GM12878 (cell line): Measurements from ENCODE around the gene TTC23L. TPM values are rescaled to one million over a fixed set of nuclear protein-coding genes. Genes with fewer than 3 reads are reported as not detected.
A peak's percentile ranks its signal among the peaks of the same experiment; 100 is the strongest.

Source experiments
- ATAC-seq: fragments of 200-7000 bp; cut with Tn5 transposase; 3 replicates; pipeline ENCODE4 v1.9.1; 2020; ENCODE audit warnings: mild to moderate bottlenecking, moderate library complexity
- BruUV-seq: library from RNA; stranded (reverse); fragments of 400-500 nt; replicated peaks from 2 replicates; lab custom pipeline; 2021; lab: Mats Ljungman, UMichigan
- CTCF ChIA-PET: fragments of 300-600 bp; sonication (Branson Sonifier 250); formaldehyde crosslinking; extraction: SDS; loops from one replicate; lab custom pipeline; 2021; ENCODE audit warnings: inconsistent platforms; lab: Yijun Ruan, JAX
- POLR2A ChIA-PET: fragments of 350-600 bp; formaldehyde crosslinking; extraction: SDS; loops from one replicate; lab custom pipeline; 2021; ENCODE audit warnings: inconsistent platforms; lab: Charles Lee
- RAD21 ChIA-PET: fragments of 300-600 bp; sonication (Branson Sonifier 250); formaldehyde crosslinking; loops from one replicate; lab custom pipeline; 2023; ENCODE audit warnings: antibody characterized with exemption; ENCODE audit not compliant: unreplicated experiment; lab: Charles Lee
- SMC1A ChIA-PET: fragments of 300-600 bp; sonication (Branson Sonifier 250); formaldehyde crosslinking; loops from one replicate; lab custom pipeline; 2023; ENCODE audit not compliant: unreplicated experiment, uncharacterized antibody; lab: Charles Lee
- DNase-seq: peaks from one replicate; pipeline ENCODE4 v3.0.0-alpha.2; 2011; ENCODE audit warnings: low read depth, low spot score
- FAIRE-seq: peaks from 3 replicates; lab custom pipeline; 2011; peaks lifted over from hg19 to GRCh38; lab: Jason Lieb, UNC
- H2AFZ ChIP-seq: 2 replicates; pipeline ENCODE4 v1.6.0; 2011; ENCODE audit warnings: low read depth, low read length, control low read depth; ENCODE audit not compliant: control insufficient read depth
- H3K27ac ChIP-seq: 2 replicates; pipeline ENCODE4 v1.5.1; 2011; ENCODE audit warnings: control low read depth; ENCODE audit not compliant: control insufficient read depth, insufficient read depth
- H3K27me3 ChIP-seq, 2 experiments: replicated peaks in 1 of 2; 2 replicates each; pipeline versions ENCODE4 v1.6.0 to v1.6.1; 2011; ENCODE audit warnings: low read length in 1 of 2; ENCODE audit not compliant: control insufficient read depth in 2 of 2, insufficient read depth in 2 of 2
- H3K36me3 ChIP-seq, 2 experiments: 2 replicates each; pipeline ENCODE4 v1.5.1; 2011; ENCODE audit warnings: low read length in 1 of 2; ENCODE audit not compliant: control insufficient read depth in 2 of 2, insufficient read depth in 2 of 2
- H3K4me1 ChIP-seq: 2 replicates; pipeline ENCODE4 v1.6.1; 2011; ENCODE audit warnings: mild to moderate bottlenecking, low read length, moderate library complexity, mixed read lengths; ENCODE audit not compliant: control insufficient read depth, insufficient read depth
- H3K4me2 ChIP-seq: 2 replicates; pipeline ENCODE4 v1.6.0; 2011; ENCODE audit warnings: control low read depth; ENCODE audit not compliant: control insufficient read depth, insufficient read depth
- H3K4me3 ChIP-seq: fragments of 200-600 bp; sonication (generic); 2 replicates; pipeline ENCODE4 v1.5.1; 2016
- H3K79me2 ChIP-seq: 2 replicates; pipeline ENCODE4 v1.6.0; 2011; ENCODE audit warnings: low read length; ENCODE audit not compliant: control insufficient read depth, insufficient read depth
- H3K9ac ChIP-seq: 2 replicates; pipeline ENCODE4 v1.8.0; 2011; ENCODE audit warnings: low read length, control low read depth, mixed read lengths; ENCODE audit not compliant: control insufficient read depth, insufficient read depth
- H3K9me3 ChIP-seq: replicated peaks from 3 replicates; pipeline ENCODE4 v1.5.1; 2011; ENCODE audit warnings: mild to moderate bottlenecking, low read length; ENCODE audit not compliant: control insufficient read depth, insufficient read depth
- H4K20me1 ChIP-seq: 2 replicates; pipeline ENCODE4 v1.6.0; 2011; ENCODE audit not compliant: control insufficient read depth, insufficient read depth
- BHLHE40 ChIP-seq, 2 experiments: fragments of 450-650 bp in 1 of 2; IDR thresholded peaks; 2 replicates each; pipeline ENCODE4 v1.6.1; 2011 to 2017; ENCODE audit warnings: low read depth in 2 of 2, borderline replicate concordance in 1 of 2, improper control_type of control experiment in 1 of 2, low read length in 1 of 2, mild to moderate bottlenecking in 1 of 2
- CEBPB ChIP-seq, 2 experiments: fragments of 150-350 bp in 1 of 2; IDR thresholded peaks; 2 replicates each; pipeline ENCODE4 v1.6.1; 2012 to 2014; ENCODE audit warnings: low read depth in 2 of 2, low read length in 2 of 2, borderline replicate concordance in 1 of 2, inconsistent platforms in 1 of 2
- E4F1 ChIP-seq: fragments of 450-650 bp; IDR thresholded peaks from 2 replicates; pipeline ENCODE4 v1.6.1; 2018; ENCODE audit warnings: borderline replicate concordance, mild to moderate bottlenecking; ENCODE audit not compliant: partially characterized antibody
- EP300 ChIP-seq, 2 experiments: fragments of 150-350 bp in 1 of 2; IDR thresholded peaks; 2 replicates each; pipeline ENCODE4 v1.6.1; 2011 to 2012; ENCODE audit warnings: low read depth in 2 of 2, low read length in 2 of 2, borderline replicate concordance in 1 of 2, improper control_type of control experiment in 1 of 2, inconsistent platforms in 1 of 2; ENCODE audit not compliant: control insufficient read depth in 1 of 2
- EZH2 ChIP-seq: IDR thresholded peaks from 2 replicates; pipeline ENCODE4 v1.6.1; 2012; ENCODE audit warnings: low read depth, mild to moderate bottlenecking, control low read depth, inconsistent platforms, low read length, borderline replicate concordance; ENCODE audit not compliant: control insufficient read depth
- FOXK2 ChIP-seq: fragments of 450-650 bp; IDR thresholded peaks from 2 replicates; pipeline ENCODE4 v1.6.1; 2017; ENCODE audit warnings: mild to moderate bottlenecking, moderate library complexity
- MXI1 ChIP-seq: fragments of 150-350 bp; IDR thresholded peaks from 2 replicates; pipeline ENCODE4 v1.6.1; 2011; ENCODE audit warnings: low read depth, mild to moderate bottlenecking, inconsistent platforms, low read length, improper control_type of control experiment
- NRF1 ChIP-seq: conservative IDR thresholded peaks from 2 replicates; pipeline ENCODE4 v1.6.1; 2011; ENCODE audit warnings: mild to moderate bottlenecking, low read depth, low read length, improper control_type of control experiment
- RBBP5 ChIP-seq: fragments of 200-600 bp; sonication (generic); conservative IDR thresholded peaks from 2 replicates; pipeline ENCODE4 v1.6.1; 2016
- SP1 ChIP-seq: IDR thresholded peaks from one replicate; pipeline ENCODE4 v1.6.1; 2011; ENCODE audit warnings: low read depth, low read length
- STAT1 ChIP-seq: fragments of 450-650 bp; conservative IDR thresholded peaks from 2 replicates; pipeline ENCODE4 v1.6.1; 2014; ENCODE audit warnings: antibody characterized with exemption, mild to moderate bottlenecking
- STAT3 ChIP-seq: IDR thresholded peaks from 2 replicates; pipeline ENCODE4 v1.6.1; 2011; ENCODE audit warnings: low read depth, low read length, improper control_type of control experiment
- ZNF207 ChIP-seq: fragments of 450-650 bp; IDR thresholded peaks from 2 replicates; pipeline ENCODE4 v1.6.1; 2014; ENCODE audit warnings: antibody characterized with exemption, mild to moderate bottlenecking, borderline replicate concordance
- ZNF24 ChIP-seq: fragments of 450-650 bp; IDR thresholded peaks from 2 replicates; pipeline ENCODE4 v1.6.1; 2017; ENCODE audit warnings: antibody characterized with exemption, mild to moderate bottlenecking
- WGBS: methylation state at CpG from one replicate; pipeline ENCODE4 v1.1.6; 2016; ENCODE audit warnings: low lambda C conversion rate; ENCODE audit not compliant: insufficient replicate concordance, insufficient coverage; ENCODE audit errors: missing lambda C conversion rate; 5-methylcytosine and 5-hydroxymethylcytosine counted together
- in situ Hi-C: fragments of 300-500 bp; cut with MboI; formaldehyde crosslinking; loops from 9 replicates; pipeline ENCODE4 v1.14.3; 2018; ENCODE audit warnings: mixed read lengths
- intact Hi-C: fragments of 100-400 bp; cut with micrococcal nuclease; formaldehyde crosslinking; loops from one replicate; pipeline ENCODE4 v1.14.2; 2022; ENCODE audit not compliant: unreplicated experiment
- polyA plus RNA-seq, 11 experiments: library from polyadenylated mRNA; depleted of rRNA in 4 of 11; unstranded in 6 of 11; stranded (reverse) in 5 of 11; fragments of >200 nt; fragmentation: Nextera tagmentation in 4 of 11; fragmentation: Illumina TruSeq in 1 of 11; extraction: Ambion mirVana in 4 of 11; extraction: Trizol in 1 of 11; gene quantifications; 1 replicate in 1 of 11; 2 replicates in 10 of 11; pipeline versions ENCODE4 v1.2.1 to v1.2.3, GENCODE V29; 2011 to 2016; ENCODE audit warnings: inconsistent platforms in 2 of 11, missing spikeins in 2 of 11, low read depth in 1 of 11
- total RNA-seq, 4 experiments: library from RNA; depleted of rRNA in 3 of 4; stranded (reverse); fragments of >200 nt in 3 of 4; fragmentation: Illumina TruSeq in 1 of 4; extraction: Trizol in 1 of 4; gene quantifications; 2 replicates each; pipeline versions ENCODE4 v1.2.1 to v1.2.3, GENCODE V29; 2013 to 2021
- TF ChIP-seq, protein P1 (sequence below): IDR thresholded peaks from 2 replicates; pipeline ENCODE4 v1.6.1; 2011; ENCODE audit warnings: mild to moderate bottlenecking, low read depth, low read length, moderate library complexity; ENCODE audit not compliant: insufficient replicate concordance

Gene TTC23L
- total and polyA plus RNA-seq, 10 of the 15 experiments (the other 5 are each of a cell fraction or from before 2014, with no cell fraction given): 0.09 to 0.34 TPM; not detected in 8

GRCh38 chr5:34929134-34929719 lies 90.3 kb downstream of the TTC23L start, which contains the start of gene DNAJC21 (continued):
- TF ChIP-seq ZNF24 (no peak), NRF1 (peak; percentile 24; the same call in 1 of the 2 replicates), BHLHE40 (IDR thresholded peaks at IDR 0.05; ENCODE audit: borderline replicate concordance in 1 of 2, low read depth in 2 of 2, low read length in 1 of 2) (peak in 1 of 2 experiments; percentile 40; a peak in 1 of 4 replicates), FOXK2 (no peak), SP1 (peak; percentile 35), MXI1 (peak; percentile 19; the same call in 1 of the 2 replicates)
- TF ChIP-seq, protein P1, sequence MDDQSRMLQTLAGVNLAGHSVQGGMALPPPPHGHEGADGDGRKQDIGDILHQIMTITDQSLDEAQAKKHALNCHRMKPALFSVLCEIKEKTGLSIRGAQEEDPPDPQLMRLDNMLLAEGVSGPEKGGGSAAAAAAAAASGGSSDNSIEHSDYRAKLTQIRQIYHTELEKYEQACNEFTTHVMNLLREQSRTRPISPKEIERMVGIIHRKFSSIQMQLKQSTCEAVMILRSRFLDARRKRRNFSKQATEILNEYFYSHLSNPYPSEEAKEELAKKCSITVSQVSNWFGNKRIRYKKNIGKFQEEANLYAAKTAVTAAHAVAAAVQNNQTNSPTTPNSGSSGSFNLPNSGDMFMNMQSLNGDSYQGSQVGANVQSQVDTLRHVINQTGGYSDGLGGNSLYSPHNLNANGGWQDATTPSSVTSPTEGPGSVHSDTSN: peak; percentile 84

- intact Hi-C loops (loop anchor here (1.0 to 10.0 kb wide), 3 partner anchors 12 to 1225 kb away; partner anchors contain the start of genes BRIX1, LMBRD2, RAD1 and SKP2), in situ Hi-C loops (no loop called here)
- no peaks in the 10 kb centered on the region for H3K27me3 ChIP-seq
- H2AFZ ChIP-seq: peak overlapping the region; percentile 78
- BruUV-seq: no TSS peak
- peak overlapping the region; percentile 81 for H3K4me2 ChIP-seq
- H3K9me3 ChIP-seq: no peaks in the 10 kb centered on the region
- ATAC-seq (peak; percentile 83), DNase-seq (peak; percentile 26), FAIRE-seq (peak; percentile 7)
- H3K9ac ChIP-seq: peak overlapping the region; percentile 90
- H3K27ac ChIP-seq: peak overlapping the region; percentile 86
- SMC1A ChIA-PET: interaction anchor here (0.6 to 2.4 kb wide), 5 partner anchors 13 to 31 kb away, joined by 3 to 14 read pairs (median 3); partner anchors contain the start of genes BRIX1 and RAD1
- H3K4me3 ChIP-seq: peak overlapping the region; percentile 83
- peaks cover 0 to 7% of the 10 kb centered on the region in 2 experiments; a peak in 2 of 4 replicates for H3K36me3 ChIP-seq
- H3K4me1 ChIP-seq: no peaks in the 10 kb centered on the region
- 2% methylated on average over 30 of the region's 70 CpGs for WGBS
- CTCF ChIA-PET: interaction anchor here (0.6 to 2.0 kb wide), 12 partner anchors 10 to 254 kb away, joined by 3 to 13 read pairs (median 3); partner anchors contain the start of genes BRIX1 and RAD1
- no peaks in the 10 kb centered on the region for H4K20me1 ChIP-seq
- RAD21 ChIA-PET: interaction anchor here (0.6 to 2.9 kb wide), 6 partner anchors 10 to 433 kb away, joined by 3 to 50 read pairs (median 4); partner anchors contain the start of genes BRIX1 and RAD1
- POLR2A ChIA-PET: interaction anchor here (0.6 to 3.3 kb wide), 11 partner anchors 9 to 549 kb away, joined by 3 to 79 read pairs (median 4); partner anchors contain the start of genes BRIX1 and RAD1
- peaks cover 33% of the 10 kb centered on the region for H3K79me2 ChIP-seq
- TF ChIP-seq STAT1 (no peak), ZNF207 (peak; percentile 74; the same call in 1 of the 2 replicates), RBBP5 (no peak), E4F1 (no peak), MXI1 (no peak), STAT3 (no peak), EZH2 (no peak), CEBPB (IDR thresholded peaks at IDR 0.05; ENCODE audit: borderline replicate concordance in 1 of 2, low read depth in 2 of 2, low read length in 2 of 2) (no peak), EP300 (IDR thresholded peaks at IDR 0.05; ENCODE audit: borderline replicate concordance in 1 of 2, control insufficient read depth in 1 of 2, low read depth in 2 of 2, low read length in 2 of 2) (no peak)
Measured at GRCh38 chr5:34929720-34930461, 90.9 kb downstream of the TTC23L start.
